Left lung (tissue), 10 donors: Measurements from ENCODE around the gene GID4. TPM values are rescaled to one million over a fixed set of nuclear protein-coding genes. Genes with fewer than 3 reads are reported as not detected.

Experiments
- ATAC-seq: fragments of 200-7000 bp; cut with Tn5 transposase; one replicate; pipeline ENCODE4 v1.9.1; 2020; ENCODE audit warnings: moderate library complexity
- DNase-seq, 4 donors: peaks; one replicate each; pipeline ENCODE4 v3.0.0-alpha.2; 2013 to 2020
- H3K27ac ChIP-seq, 2 donors: fragments of 200-600 bp; sonication (generic) in 1 of 2; one replicate each; pipeline versions ENCODE4 v1.5.0 to v1.8.0; 2020 to 2021
- H3K27me3 ChIP-seq, 2 donors: fragments of 200-600 bp; sonication (generic) in 1 of 2; one replicate each; pipeline versions ENCODE4 v1.5.0 to v1.8.0; 2020 to 2021
- H3K36me3 ChIP-seq, 2 donors: fragments of 200-600 bp; sonication (generic) in 1 of 2; one replicate each; pipeline versions ENCODE4 v1.5.0 to v1.8.0; 2020 to 2021
- H3K4me1 ChIP-seq, 2 donors: fragments of 200-600 bp; one replicate each; pipeline ENCODE4 v1.8.0; 2021
- H3K4me3 ChIP-seq, 2 donors: fragments of 200-600 bp; sonication (generic) in 1 of 2; one replicate each; pipeline versions ENCODE4 v1.5.0 to v1.8.0; 2020 to 2021; ENCODE audit warnings: mild to moderate bottlenecking in 1 of 2
- H3K9me3 ChIP-seq, 2 donors: fragments of 200-600 bp; sonication (generic) in 1 of 2; one replicate each; pipeline versions ENCODE4 v1.5.0 to v1.8.0; 2020 to 2021
- intact Hi-C, 2 donors: fragments of 100-400 bp; cut with DNase I; formaldehyde crosslinking; loops; one replicate each; pipeline versions ENCODE4 v1.11.2 to v1.14.2; 2022
- polyA plus RNA-seq, 6 donors: library from polyadenylated mRNA; unstranded; fragments of 120-200 nt; gene quantifications; one replicate each; pipeline ENCODE4 v1.2.1, GENCODE V29; 2013; ENCODE audit not compliant: insufficient read length in 6 of 6
- total RNA-seq, 2 donors: library from RNA; stranded (reverse); fragmentation: NEBNext Ultra II Directional; extraction: Animal tissue kit (Norgen Biotek cat#: 25700); gene quantifications; one replicate each; pipeline ENCODE4 v1.2.1, GENCODE V29; 2021
- TF ChIP-seq, protein P1 (sequence below), 2 donors: fragments of 200-600 bp; sonication (generic) in 1 of 2; IDR thresholded peaks; one replicate each; pipeline versions ENCODE4 v1.5.0 to v1.8.0; 2021; ENCODE audit warnings: antibody characterized with exemption in 2 of 2
- donor health status: DM: no; HTN: yes; CAD: no.
- donor health status: DM: no; HTN: no; CAD: no.

Gene GID4
- total and polyA plus RNA-seq, 8 donors = 7.9 to 15.1 (median 13.0) TPM

DNA sequence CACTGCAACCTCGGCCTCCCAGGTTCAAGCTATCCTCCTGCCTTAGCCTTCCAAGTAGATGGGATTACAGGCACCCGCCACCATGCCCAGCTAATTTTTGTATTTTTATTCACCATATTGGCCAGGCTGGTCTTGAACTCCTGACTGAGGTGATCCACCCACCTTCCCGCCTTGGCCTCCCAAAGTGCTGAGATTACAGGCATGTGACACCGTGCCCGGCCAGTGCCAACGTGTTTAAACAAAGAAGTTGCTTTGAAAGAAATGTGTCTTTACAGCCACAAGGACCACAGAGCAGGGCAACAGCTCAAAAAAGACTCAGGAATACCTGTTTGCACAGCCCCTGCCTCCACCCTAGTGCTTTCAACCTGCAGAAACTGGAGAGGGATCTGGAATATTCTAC is 25.2 kb upstream of the GID4 start:
- intact Hi-C loops = no loop called here
- ATAC-seq = no peak

DNA sequence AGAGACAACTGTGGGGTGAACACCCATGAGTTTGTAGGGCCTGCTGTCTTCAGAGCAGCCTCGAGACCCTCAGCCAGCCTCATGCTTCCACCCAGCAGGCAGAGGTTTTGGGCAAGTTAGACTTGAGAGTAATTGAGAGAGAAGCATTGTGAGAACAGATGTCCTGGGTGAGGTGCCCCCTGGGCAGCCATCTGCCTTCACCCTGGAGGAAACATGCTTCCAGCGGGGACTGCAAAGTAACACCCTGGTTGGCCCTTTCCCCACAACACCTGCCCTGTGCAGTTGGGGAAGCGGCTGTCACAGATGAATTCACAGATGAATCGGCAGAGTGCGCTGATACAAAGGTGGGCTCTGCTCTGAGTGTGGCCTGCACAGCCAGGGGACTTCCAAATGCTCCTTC is 23.6 kb upstream of the GID4 start:
- H3K36me3 ChIP-seq = peaks cover 0 to 65% of the 10 kb centered on the region in 2 donors
- TF ChIP-seq, protein P1, sequence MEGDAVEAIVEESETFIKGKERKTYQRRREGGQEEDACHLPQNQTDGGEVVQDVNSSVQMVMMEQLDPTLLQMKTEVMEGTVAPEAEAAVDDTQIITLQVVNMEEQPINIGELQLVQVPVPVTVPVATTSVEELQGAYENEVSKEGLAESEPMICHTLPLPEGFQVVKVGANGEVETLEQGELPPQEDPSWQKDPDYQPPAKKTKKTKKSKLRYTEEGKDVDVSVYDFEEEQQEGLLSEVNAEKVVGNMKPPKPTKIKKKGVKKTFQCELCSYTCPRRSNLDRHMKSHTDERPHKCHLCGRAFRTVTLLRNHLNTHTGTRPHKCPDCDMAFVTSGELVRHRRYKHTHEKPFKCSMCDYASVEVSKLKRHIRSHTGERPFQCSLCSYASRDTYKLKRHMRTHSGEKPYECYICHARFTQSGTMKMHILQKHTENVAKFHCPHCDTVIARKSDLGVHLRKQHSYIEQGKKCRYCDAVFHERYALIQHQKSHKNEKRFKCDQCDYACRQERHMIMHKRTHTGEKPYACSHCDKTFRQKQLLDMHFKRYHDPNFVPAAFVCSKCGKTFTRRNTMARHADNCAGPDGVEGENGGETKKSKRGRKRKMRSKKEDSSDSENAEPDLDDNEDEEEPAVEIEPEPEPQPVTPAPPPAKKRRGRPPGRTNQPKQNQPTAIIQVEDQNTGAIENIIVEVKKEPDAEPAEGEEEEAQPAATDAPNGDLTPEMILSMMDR (IDR thresholded peaks at IDR 0.05) = no peak
- no peak overlapping the region for H3K27ac ChIP-seq
- ATAC-seq = no peak
- no peaks in the 10 kb centered on the region for H3K9me3 ChIP-seq
- no peak overlapping the region for H3K4me3 ChIP-seq
- no peaks in the 10 kb centered on the region for H3K27me3 ChIP-seq
- intact Hi-C loops = no loop called here
- H3K4me1 ChIP-seq = no peaks in the 10 kb centered on the region
- no peak for DNase-seq

More for the DNA sequence above, 25.2 kb upstream of the GID4 start:
- Histone ChIP-seq H3K4me1 (no peaks in the 10 kb centered on the region), H3K27me3 (no peaks in the 10 kb centered on the region), H3K36me3 (peaks cover 0 to 65% of the 10 kb centered on the region in 2 donors), H3K9me3 (no peaks in the 10 kb centered on the region), H3K27ac (no peak overlapping the region), H3K4me3 (no peak overlapping the region)
- DNase-seq = no peak
- TF ChIP-seq, protein P1 (IDR thresholded peaks at IDR 0.05) = no peak

DNA sequence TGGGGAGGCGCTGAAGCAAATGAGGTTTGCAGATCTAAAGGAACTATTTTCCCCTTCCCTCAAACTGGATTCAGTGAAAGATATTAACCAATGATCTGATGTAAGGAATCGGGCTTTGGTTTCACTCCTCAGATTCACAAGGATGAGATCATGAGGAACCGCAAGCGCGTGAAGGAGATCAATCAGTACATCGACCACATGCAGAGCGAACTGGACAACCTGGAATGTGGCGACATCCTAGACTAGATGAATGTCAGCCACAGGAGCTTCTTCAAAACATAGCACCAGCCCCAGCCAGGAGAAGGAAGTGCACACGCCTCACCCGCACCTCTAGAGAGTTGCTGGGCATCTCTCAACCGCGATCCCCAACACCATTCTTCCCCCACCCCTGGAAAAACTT is 22.8 kb upstream of the GID4 start:
- DNase-seq = no peak
- Histone ChIP-seq H3K27ac (no peak overlapping the region), H3K4me3 (no peak overlapping the region), H3K9me3 (no peaks in the 10 kb centered on the region), H3K36me3 (peaks cover 0 to 69% of the 10 kb centered on the region in 2 donors), H3K4me1 (no peaks in the 10 kb centered on the region), H3K27me3 (no peaks in the 10 kb centered on the region)
- ATAC-seq = no peak
- TF ChIP-seq, protein P1 (IDR thresholded peaks at IDR 0.05) = no peak
- intact Hi-C loops = no loop called here

DNA sequence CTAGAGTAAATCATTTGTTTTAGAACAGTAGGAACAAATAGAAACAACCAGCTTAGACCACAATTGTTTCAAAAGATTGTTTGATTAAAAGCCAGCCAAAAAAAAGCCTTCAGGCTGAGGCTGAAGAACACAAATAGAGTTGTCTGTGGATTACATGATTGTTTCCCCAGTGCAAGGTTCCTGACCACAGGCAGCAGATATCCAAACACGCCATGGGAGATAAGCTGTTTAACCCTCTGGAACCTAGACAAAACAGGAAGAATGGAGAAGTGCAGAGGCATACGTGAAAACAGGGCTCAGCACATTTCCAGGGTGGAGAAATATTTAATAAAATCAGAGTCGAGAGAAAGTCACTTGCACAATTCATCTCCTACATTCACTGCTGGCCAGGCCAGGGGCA is 21.2 kb upstream of the GID4 start:
- Histone ChIP-seq H3K36me3 (peaks cover 0 to 67% of the 10 kb centered on the region in 2 donors), H3K9me3 (no peaks in the 10 kb centered on the region), H3K27me3 (no peaks in the 10 kb centered on the region), H3K27ac (no peak overlapping the region), H3K4me3 (no peak overlapping the region), H3K4me1 (no peaks in the 10 kb centered on the region)
- no peak for ATAC-seq
- DNase-seq = no peak
- intact Hi-C loops = no loop called here
- TF ChIP-seq, protein P1 (IDR thresholded peaks at IDR 0.05) = no peak

DNA sequence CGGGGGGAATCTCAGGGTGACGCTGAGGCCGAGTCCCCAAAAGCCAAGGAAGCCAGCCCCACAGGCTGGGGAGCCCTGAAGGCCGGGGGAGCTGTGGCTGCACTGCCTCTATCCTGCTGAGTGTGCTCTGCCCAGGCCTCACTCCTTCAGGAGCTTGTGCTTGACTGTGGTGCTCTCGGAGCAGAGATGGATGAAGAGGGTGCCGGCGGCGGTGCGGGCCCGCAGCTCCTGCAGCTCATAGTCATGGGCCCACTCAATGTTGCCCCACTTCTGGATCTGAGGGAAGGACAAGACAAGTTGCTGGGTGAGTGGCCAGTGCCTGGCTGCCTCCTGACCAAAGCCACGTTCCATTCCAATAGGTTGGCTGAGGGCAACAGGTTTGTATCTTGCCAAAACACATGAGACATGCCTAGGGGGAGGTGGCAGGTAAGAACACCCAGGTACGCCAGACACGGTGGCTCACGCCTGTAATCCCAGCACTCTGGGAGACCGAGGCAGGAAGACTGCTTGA is 20.7 kb upstream of the GID4 start:
- DNase-seq (no peak), ATAC-seq (no peak)
- Histone ChIP-seq H3K27ac (no peak overlapping the region), H3K36me3 (peaks cover 0 to 68% of the 10 kb centered on the region in 2 donors), H3K4me3 (no peak overlapping the region), H3K9me3 (no peaks in the 10 kb centered on the region), H3K4me1 (no peaks in the 10 kb centered on the region), H3K27me3 (no peaks in the 10 kb centered on the region)
- TF ChIP-seq, protein P1 (IDR thresholded peaks at IDR 0.05) = no peak
- intact Hi-C loops = no loop called here
